Right lobe of liver (tissue), 6 donors: ENCODE measurements around the gene CACNA1E. TPM values are rescaled to one million over a fixed set of nuclear protein-coding genes. Genes with fewer than 3 reads are reported as not detected.

Experiments used
- ATAC-seq, 4 donors: fragments of 200-7000 bp; cut with Tn5 transposase; one replicate each; pipeline ENCODE4 v1.9.1; 2020; ENCODE audit warnings: mild to moderate bottlenecking in 4 of 4, moderate library complexity in 4 of 4
- DNase-seq, 3 donors: peaks; one replicate each; pipeline ENCODE4 v3.0.0-alpha.2; 2020
- H3K27ac ChIP-seq, 3 donors: fragments of 200-600 bp; one replicate each; pipeline ENCODE4 v1.8.0; 2022
- H3K27me3 ChIP-seq, 2 donors: fragments of 200-600 bp; one replicate each; pipeline ENCODE4 v1.8.0; 2022
- H3K36me3 ChIP-seq, 4 donors: fragments of 200-600 bp; sonication (generic) in 1 of 4; one replicate each; pipeline versions ENCODE4 v1.5.1 to v1.8.0; 2017 to 2022; ENCODE audit warnings: control low read depth in 1 of 4
- H3K4me1 ChIP-seq, 4 donors: fragments of 200-600 bp; sonication (generic) in 1 of 4; one replicate each; pipeline versions ENCODE4 v1.5.1 to v1.8.0; 2017 to 2022; ENCODE audit warnings: control low read depth in 1 of 4
- H3K4me3 ChIP-seq, 3 donors: fragments of 200-600 bp; one replicate each; pipeline ENCODE4 v1.8.0; 2022
- H3K9me3 ChIP-seq, 4 donors: fragments of 200-600 bp; sonication (generic) in 1 of 4; one replicate each; pipeline versions ENCODE4 v1.5.1 to v1.8.0; 2017 to 2022; ENCODE audit warnings: control low read depth in 1 of 4
- POLR2A ChIP-seq: fragments of 450-650 bp; IDR thresholded peaks from one replicate; pipeline ENCODE4 v1.6.1; 2017; ENCODE audit warnings: antibody characterized with exemption, mild to moderate bottlenecking
- WGBS: methylation state at CpG from one replicate; pipeline ENCODE4 v1.1.6; 2018; ENCODE audit warnings: low coverage, low lambda C conversion rate; ENCODE audit not compliant: insufficient coverage; ENCODE audit errors: missing lambda C conversion rate; 5-methylcytosine and 5-hydroxymethylcytosine counted together
- intact Hi-C, 2 donors: fragments of 100-400 bp; cut with DNase I; formaldehyde crosslinking; loops; one replicate each; pipeline versions ENCODE4 v1.11.2 to v1.14.1; 2022
- long read RNA-seq: library from polyadenylated mRNA; unstranded; transcript quantifications from one replicate; pipeline ENCODE4 v2.0.0, GENCODE V29; 2019
- total RNA-seq, 6 experiments: library from RNA; depleted of rRNA in 2 of 6; stranded (reverse); fragments of >200 nt in 2 of 6; fragmentation: NEBNext Ultra II Directional in 3 of 6; extraction: Animal tissue kit (Norgen Biotek cat#: 25700) in 3 of 6; gene quantifications; one replicate each; pipeline versions ENCODE4 v1.1.0 to v1.2.4, GENCODE V29; 2016 to 2023
- TF ChIP-seq, protein P1 (sequence below), 4 donors: fragments of 200-600 bp in 3 of 4; fragments of 450-650 bp in 1 of 4; IDR thresholded peaks; one replicate each; pipeline versions ENCODE4 v1.5.1 to v1.8.0; 2016 to 2022; ENCODE audit warnings: antibody characterized with exemption in 4 of 4, mild to moderate bottlenecking in 2 of 4
- donor health status: DM: no; HTN: yes; CAD: no.
- donor health status: DM: no; HTN: no; CAD: no.
- donor health status: DM: no; HTN: no; CAD: no.
- donor health status: DM: no; HTN: yes; CAD: no.
- donor health status: DM: no; HTN: yes; CAD: no.

Gene CACNA1E
- under 1 TPM in 4 of 6 experiments, not detected in 2; 0.05 to 0.09 (median 0.06) TPM for total RNA-seq
- long read RNA-seq: 0 reads

DNA sequence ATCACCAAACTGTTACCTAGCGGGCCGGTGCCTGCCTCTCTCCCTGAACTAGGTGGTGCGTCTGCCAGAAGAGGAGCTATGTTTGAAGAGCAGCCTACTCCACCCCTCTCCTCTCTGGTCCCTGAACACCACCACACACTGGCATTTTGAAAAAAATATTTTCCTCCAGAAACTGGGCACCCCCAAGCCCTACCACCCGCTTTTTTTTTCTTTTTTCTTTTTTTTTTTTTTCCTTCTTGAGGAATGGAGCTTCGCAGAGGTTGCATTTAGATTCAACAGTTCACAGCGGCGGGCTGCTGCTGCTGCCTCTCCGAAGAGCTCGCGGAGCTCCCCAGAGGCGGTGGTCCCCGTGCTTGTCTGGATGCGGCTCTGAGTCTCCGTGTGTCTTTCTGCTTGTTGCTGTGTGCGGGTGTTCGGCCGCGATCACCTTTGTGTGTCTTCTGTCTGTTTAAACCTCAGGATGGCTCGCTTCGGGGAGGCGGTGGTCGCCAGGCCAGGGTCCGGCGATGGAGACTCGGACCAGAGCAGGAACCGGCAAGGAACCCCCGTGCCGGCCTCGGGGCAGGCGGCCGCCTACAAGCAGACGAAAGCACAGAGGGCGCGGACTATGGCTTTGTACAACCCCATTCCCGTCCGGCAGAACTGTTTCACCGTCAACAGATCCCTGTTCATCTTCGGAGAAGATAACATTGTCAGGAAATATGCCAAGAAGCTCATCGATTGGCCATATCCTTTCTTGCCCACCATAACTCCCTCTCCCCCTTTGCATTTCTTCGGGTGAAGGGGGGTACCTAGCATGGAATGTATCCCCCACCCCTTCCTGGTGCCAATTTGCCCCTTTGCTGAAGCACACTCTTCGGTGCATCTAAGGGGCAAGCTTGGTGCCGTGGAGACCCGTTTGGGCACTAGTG, at the start of gene CACNA1E:
Gene CACNA1E (plus strand): TSS at position 233 of the 911 bp plus-strand sequence. CDS start 228 bp downstream, at position 461.
- DNase-seq: no peak
- H3K9me3 ChIP-seq: no peaks in the 10 kb centered on the region
- H3K27me3 ChIP-seq: peaks cover 5 to 14% of the 10 kb centered on the region in 2 donors
- no peak for ATAC-seq
- intact Hi-C loops: loop anchor here in 1 of 2 donors (5.0 kb wide), 1 partner anchor 194 kb away; no protein-coding TSS in a partner anchor
- WGBS: 7% methylated on average over 23 of the region's 43 CpGs
- TF ChIP-seq POLR2A: no peak
- TF ChIP-seq, protein P1, sequence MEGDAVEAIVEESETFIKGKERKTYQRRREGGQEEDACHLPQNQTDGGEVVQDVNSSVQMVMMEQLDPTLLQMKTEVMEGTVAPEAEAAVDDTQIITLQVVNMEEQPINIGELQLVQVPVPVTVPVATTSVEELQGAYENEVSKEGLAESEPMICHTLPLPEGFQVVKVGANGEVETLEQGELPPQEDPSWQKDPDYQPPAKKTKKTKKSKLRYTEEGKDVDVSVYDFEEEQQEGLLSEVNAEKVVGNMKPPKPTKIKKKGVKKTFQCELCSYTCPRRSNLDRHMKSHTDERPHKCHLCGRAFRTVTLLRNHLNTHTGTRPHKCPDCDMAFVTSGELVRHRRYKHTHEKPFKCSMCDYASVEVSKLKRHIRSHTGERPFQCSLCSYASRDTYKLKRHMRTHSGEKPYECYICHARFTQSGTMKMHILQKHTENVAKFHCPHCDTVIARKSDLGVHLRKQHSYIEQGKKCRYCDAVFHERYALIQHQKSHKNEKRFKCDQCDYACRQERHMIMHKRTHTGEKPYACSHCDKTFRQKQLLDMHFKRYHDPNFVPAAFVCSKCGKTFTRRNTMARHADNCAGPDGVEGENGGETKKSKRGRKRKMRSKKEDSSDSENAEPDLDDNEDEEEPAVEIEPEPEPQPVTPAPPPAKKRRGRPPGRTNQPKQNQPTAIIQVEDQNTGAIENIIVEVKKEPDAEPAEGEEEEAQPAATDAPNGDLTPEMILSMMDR (IDR thresholded peaks at IDR 0.05): no peak
- H3K4me3 ChIP-seq: peak within 1 kb of the TSS in 1 of 3 donors; percentile 13
- no peaks in the 10 kb centered on the region for H3K36me3 ChIP-seq
- no peaks in the 10 kb centered on the region for H3K4me1 ChIP-seq
- H3K27ac ChIP-seq: no peak within 1 kb of the TSS

DNA sequence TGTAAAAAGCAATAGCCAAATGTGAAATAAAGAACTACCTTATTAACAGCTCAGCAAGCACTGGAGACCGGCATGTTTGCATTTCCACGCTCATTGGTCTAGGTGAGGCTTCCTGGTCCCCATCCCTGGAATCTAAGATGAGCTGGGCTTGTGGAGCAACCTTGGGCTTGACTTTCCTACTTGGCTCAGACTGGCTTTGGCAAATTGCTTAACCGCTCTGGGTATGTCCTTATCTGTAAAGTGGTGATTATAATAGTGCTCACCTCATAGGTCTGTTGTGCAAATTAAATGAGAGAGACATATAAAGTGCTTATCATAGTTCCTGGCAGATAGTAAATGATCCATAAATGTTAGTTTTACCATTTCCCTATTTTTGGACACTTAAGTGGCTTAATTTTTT, 49.4 kb upstream of the CACNA1E start:
- no peaks in the 10 kb centered on the region for H3K4me1 ChIP-seq
- no peak for DNase-seq
- H3K9me3 ChIP-seq: no peaks in the 10 kb centered on the region
- H3K4me3 ChIP-seq: no peak overlapping the region
- TF ChIP-seq POLR2A: no peak
- TF ChIP-seq, protein P1 (IDR thresholded peaks at IDR 0.05): no peak
- no peaks in the 10 kb centered on the region for H3K36me3 ChIP-seq
- intact Hi-C loops: no loop called here
- H3K27ac ChIP-seq: no peak overlapping the region
- H3K27me3 ChIP-seq: no peaks in the 10 kb centered on the region
- 56% methylated on average over 3 of the region's 3 CpGs for WGBS
- ATAC-seq: no peak

DNA sequence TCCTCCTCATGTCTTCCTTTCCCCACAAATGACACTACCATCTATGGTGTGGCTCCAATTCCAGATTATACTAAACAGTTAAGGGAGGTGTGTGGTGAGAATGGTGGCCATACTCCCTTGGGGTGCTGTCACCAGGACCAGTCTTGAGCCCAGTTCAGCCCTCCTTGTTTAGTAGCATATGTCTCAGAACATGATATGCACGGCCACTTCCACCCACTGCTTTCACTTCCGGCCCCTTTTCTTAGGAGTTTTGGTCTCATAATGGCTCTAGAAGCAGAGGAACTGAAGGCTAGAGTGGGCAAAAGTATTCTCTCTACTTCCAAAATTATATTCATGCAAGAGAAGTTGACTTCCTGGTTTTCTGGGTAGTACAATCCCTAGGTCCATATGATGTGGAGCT, 45.3 kb upstream of the CACNA1E start:
- ATAC-seq: no peak
- Histone ChIP-seq H3K27me3 (no peaks in the 10 kb centered on the region), H3K36me3 (no peaks in the 10 kb centered on the region), H3K9me3 (no peaks in the 10 kb centered on the region), H3K4me1 (no peaks in the 10 kb centered on the region), H3K27ac (no peak overlapping the region), H3K4me3 (no peak overlapping the region)
- TF ChIP-seq, protein P1 (IDR thresholded peaks at IDR 0.05): no peak
- TF ChIP-seq POLR2A: no peak
- 46% methylated on average over 2 of the region's 2 CpGs for WGBS
- DNase-seq: peak in 1 of 3 donors; percentile 4
- intact Hi-C loops: no loop called here

DNA sequence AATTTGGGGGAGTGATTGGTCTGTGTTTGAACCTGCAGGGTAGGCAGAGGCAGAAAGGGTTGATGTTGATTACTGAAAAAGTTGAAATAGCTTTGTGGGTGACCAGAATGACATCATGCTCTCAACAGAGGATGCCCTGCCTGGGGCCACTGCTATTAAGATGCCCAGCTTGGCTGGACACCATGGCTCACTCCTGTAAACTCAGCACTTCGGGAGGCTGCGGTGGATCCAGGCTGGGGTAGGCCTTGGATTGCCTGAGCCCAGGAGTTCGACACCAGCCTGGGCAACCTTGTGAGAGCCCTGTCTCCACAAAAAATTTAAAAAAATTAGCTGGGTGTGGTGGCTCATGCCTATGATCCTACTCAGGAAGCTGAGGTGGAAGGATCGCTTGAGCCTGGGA, 42.8 kb upstream of the CACNA1E start:
- no peak for ATAC-seq
- intact Hi-C loops: no loop called here

More for the DNA sequence above, 42.8 kb upstream of the CACNA1E start:
- no peaks in the 10 kb centered on the region for H3K4me1 ChIP-seq
- no peak overlapping the region for H3K4me3 ChIP-seq
- no peaks in the 10 kb centered on the region for H3K9me3 ChIP-seq
- H3K27ac ChIP-seq: no peak overlapping the region
- no peaks in the 10 kb centered on the region for H3K27me3 ChIP-seq
- no peak for TF ChIP-seq POLR2A
- TF ChIP-seq, protein P1 (IDR thresholded peaks at IDR 0.05): no peak
- H3K36me3 ChIP-seq: no peaks in the 10 kb centered on the region
- no CpG with 5 or more reads among the region's 4 CpGs for WGBS
- DNase-seq: peak in 1 of 3 donors; percentile 11
